IMR-90 (cell line): ENCODE results near the gene NUDCD2. TPM values are rescaled to one million over a fixed set of nuclear protein-coding genes. Genes with fewer than 3 reads are reported as not detected.

Source experiments
- ATAC-seq: fragments of 200-7000 bp; cut with Tn5 transposase; 2 replicates; pipeline ENCODE4 v1.9.1; 2020; ENCODE audit warnings: low read depth, mild to moderate bottlenecking, moderate library complexity
- BruUV-seq: library from RNA; stranded (reverse); fragments of 400-500 nt; replicated peaks from 2 replicates; lab custom pipeline; 2021; lab: Mats Ljungman, UMichigan
- CTCF ChIA-PET: fragments of 300-600 bp; formaldehyde crosslinking; extraction: SDS; loops from one replicate; lab custom pipeline; 2021; ENCODE audit warnings: antibody characterized with exemption; lab: Yijun Ruan, JAX
- POLR2A ChIA-PET: fragments of 300-600 bp; sonication (Branson Sonifier 250); formaldehyde crosslinking; loops from one replicate; lab custom pipeline; 2022; ENCODE audit warnings: antibody characterized with exemption; ENCODE audit not compliant: unreplicated experiment; lab: Charles Lee
- DNase-seq: peaks from one replicate; pipeline ENCODE4 v3.0.0; 2013
- H2AFZ ChIP-seq: replicated peaks from 2 replicates; pipeline ENCODE3; 2013; ENCODE audit warnings: low read length, mild to moderate bottlenecking; ENCODE audit not compliant: poor library complexity
- H2AK5ac ChIP-seq: 2 replicates; pipeline ENCODE4 v1.6.1; 2013; ENCODE audit warnings: low read depth, low read length, inconsistent platforms
- H2AK9ac ChIP-seq: replicated peaks from 2 replicates; pipeline ENCODE3; 2013; ENCODE audit warnings: mild to moderate bottlenecking, low read depth, low read length, moderate library complexity; ENCODE audit not compliant: poor library complexity
- H2BK120ac ChIP-seq: 2 replicates; pipeline ENCODE4 v1.6.1; 2013; ENCODE audit warnings: low read depth, low read length, inconsistent platforms
- H2BK15ac ChIP-seq: 3 replicates; pipeline ENCODE4 v1.6.1; 2013; ENCODE audit warnings: low read depth, low read length, inconsistent platforms
- H2BK20ac ChIP-seq: 2 replicates; pipeline ENCODE4 v1.6.1; 2013; ENCODE audit warnings: low read depth, mild to moderate bottlenecking, inconsistent platforms, low read length, moderate library complexity
- H2BK5ac ChIP-seq: 2 replicates; pipeline ENCODE4 v1.6.1; 2013; ENCODE audit warnings: mild to moderate bottlenecking, low read depth, low read length, inconsistent platforms; ENCODE audit not compliant: poor library complexity, severe bottlenecking
- H3K14ac ChIP-seq: replicated peaks from 2 replicates; pipeline ENCODE4 v1.6.1; 2013; ENCODE audit warnings: low read depth, low read length, inconsistent platforms
- H3K18ac ChIP-seq: 2 replicates; pipeline ENCODE4 v1.6.1; 2013; ENCODE audit warnings: low read depth, low read length, control low read depth
- H3K23ac ChIP-seq: 2 replicates; pipeline ENCODE4 v1.6.1; 2013; ENCODE audit warnings: low read depth, low read length, inconsistent platforms
- H3K27ac ChIP-seq: 2 replicates; pipeline ENCODE4 v1.5.1; 2013; ENCODE audit warnings: mild to moderate bottlenecking, control low read depth, low read length; ENCODE audit not compliant: insufficient read depth
- H3K27me3 ChIP-seq: 2 replicates; pipeline ENCODE4 v1.6.1; 2013; ENCODE audit warnings: low read length; ENCODE audit not compliant: control insufficient read depth, insufficient read depth
- H3K36me3 ChIP-seq: 2 replicates; pipeline ENCODE4 v1.6.1; 2013; ENCODE audit warnings: low read length, mixed read lengths; ENCODE audit not compliant: control insufficient read depth, insufficient read depth
- H3K4ac ChIP-seq: 2 replicates; pipeline ENCODE4 v1.6.1; 2013; ENCODE audit warnings: low read depth, low read length, inconsistent platforms
- H3K4me1 ChIP-seq: 2 replicates; pipeline ENCODE4 v1.6.1; 2013; ENCODE audit warnings: low read length, mixed read lengths; ENCODE audit not compliant: control insufficient read depth, insufficient read depth
- H3K4me2 ChIP-seq: 2 replicates; pipeline ENCODE4 v1.6.1; 2013; ENCODE audit warnings: low read depth, mild to moderate bottlenecking, control low read depth, low read length, moderate library complexity
- H3K4me3 ChIP-seq: 2 replicates; pipeline ENCODE4 v1.5.1; 2013; ENCODE audit warnings: low read depth, mild to moderate bottlenecking, control low read depth, low read length, moderate library complexity; ENCODE audit not compliant: insufficient read depth
- H3K56ac ChIP-seq: 2 replicates; pipeline ENCODE4 v1.6.1; 2013; ENCODE audit warnings: low read length, inconsistent platforms; ENCODE audit not compliant: insufficient read depth; ENCODE audit errors: extremely low read depth
- H3K79me1 ChIP-seq, 2 experiments: 2 replicates each; pipeline ENCODE4 v1.6.1; 2013; ENCODE audit warnings: low read length in 2 of 2, inconsistent platforms in 1 of 2, low read depth in 1 of 2
- H3K9ac ChIP-seq: 2 replicates; pipeline ENCODE4 v1.6.1; 2013; ENCODE audit warnings: low read depth, low read length, control low read depth
- H3K9me1 ChIP-seq: 2 replicates; pipeline ENCODE4 v1.6.1; 2013; ENCODE audit warnings: low read length, inconsistent platforms; ENCODE audit not compliant: insufficient read depth
- H3K9me3 ChIP-seq: 2 replicates; pipeline ENCODE4 v1.6.1; 2013; ENCODE audit warnings: low read length; ENCODE audit not compliant: control insufficient read depth, insufficient read depth
- H4K20me1 ChIP-seq: 2 replicates; pipeline ENCODE4 v1.6.1; 2013; ENCODE audit warnings: low read length, inconsistent platforms; ENCODE audit not compliant: insufficient read depth
- H4K5ac ChIP-seq: 2 replicates; pipeline ENCODE4 v1.6.1; 2013; ENCODE audit warnings: mild to moderate bottlenecking, low read depth, low read length, control low read depth
- H4K8ac ChIP-seq, 2 experiments: 2 replicates each; pipeline ENCODE4 v1.6.1; 2013; ENCODE audit warnings: low read depth in 2 of 2, low read length in 2 of 2, control low read depth in 1 of 2, inconsistent platforms in 1 of 2
- H4K91ac ChIP-seq: 2 replicates; pipeline ENCODE4 v1.6.1; 2013; ENCODE audit warnings: low read depth, low read length, inconsistent platforms; ENCODE audit not compliant: insufficient read depth
- BHLHE40 ChIP-seq: fragments of 150-350 bp; IDR thresholded peaks from 2 replicates; pipeline ENCODE4 v1.6.1; 2016; ENCODE audit warnings: mild to moderate bottlenecking, low read depth, low read length
- CHD1 ChIP-seq: IDR thresholded peaks from 2 replicates; pipeline ENCODE4 v1.6.1; 2012; ENCODE audit warnings: low read depth, low read length, improper control_type of control experiment
- MAZ ChIP-seq: IDR thresholded peaks from 2 replicates; pipeline ENCODE4 v1.6.1; 2012; ENCODE audit warnings: low read depth, mild to moderate bottlenecking, low read length, improper control_type of control experiment, moderate library complexity, borderline replicate concordance
- MXI1 ChIP-seq: IDR thresholded peaks from 2 replicates; pipeline ENCODE4 v1.6.1; 2012; ENCODE audit warnings: low read depth, mild to moderate bottlenecking, low read length, moderate library complexity, borderline replicate concordance
- RAD21 ChIP-seq: IDR thresholded peaks from 2 replicates; pipeline ENCODE4 v1.6.1; 2012; ENCODE audit warnings: low read length, improper control_type of control experiment
- WGBS, 2 experiments: methylation state at CpG; one replicate each; pipeline versions ENCODE4 v1.1.5 to v1.1.7; 2013; ENCODE audit warnings: missing lambda C conversion rate in 2 of 2; ENCODE audit not compliant: insufficient read length in 1 of 2; ENCODE audit errors: extremely low coverage in 2 of 2; 5-methylcytosine and 5-hydroxymethylcytosine counted together
- dilution Hi-C: fragments of 300-500 bp; cut with HindIII; formaldehyde crosslinking; loops from one replicate; pipeline ENCODE4 v1.14.3; 2018; ENCODE audit warnings: low sequenced_read_pairs; ENCODE audit not compliant: unreplicated experiment
- in situ Hi-C: fragments of 300-500 bp; cut with MboI; formaldehyde crosslinking; loops from 3 replicates; pipeline ENCODE4 v1.14.3; 2019; ENCODE audit warnings: low sequenced_read_pairs, inconsistent platforms, mixed read lengths
- intact Hi-C: fragments of 100-400 bp; cut with micrococcal nuclease; formaldehyde crosslinking; loops from 2 replicates; pipeline ENCODE4 v1.10.0; 2022
- polyA plus RNA-seq, 3 experiments: library from polyadenylated mRNA; depleted of rRNA; stranded (reverse); fragments of >200 nt; gene quantifications; 2 replicates each; pipeline ENCODE4 v1.2.3, GENCODE V29; 2012; ENCODE audit warnings: low replicate concordance in 1 of 3
- total RNA-seq: library from RNA; depleted of rRNA; stranded (reverse); fragments of >200 nt; gene quantifications from 2 replicates; pipeline ENCODE4 v1.2.3, GENCODE V29; 2012

The NUDCD2 gene
- total and polyA plus RNA-seq, 2 of the 4 experiments (the other 2 are of a cell fraction): 3.0 to 3.5 TPM

- peaks cover 5% of the 10 kb centered on the region; the same call in 1 of the 2 replicates for H4K20me1 ChIP-seq
- peaks cover 40% of the 10 kb centered on the region for H3K36me3 ChIP-seq
These were observed 15.4 kb downstream of the NUDCD2 start for GRCh38 chr5:163444526-163444925.

More at GRCh38 chr5:163444526-163444925, 15.4 kb downstream of the NUDCD2 start:
- no peak overlapping the region for H4K8ac ChIP-seq
- no peak overlapping the region for H2BK120ac ChIP-seq
- no peak overlapping the region for H2BK20ac ChIP-seq
- ChIA-PET CTCF (no interaction called here), POLR2A (no interaction called here)
- H3K4me2 ChIP-seq: no peak overlapping the region
- no peaks in the 10 kb centered on the region for H3K27me3 ChIP-seq
- no TSS peak for BruUV-seq
- H3K9me1 ChIP-seq: no peaks in the 10 kb centered on the region
- intact Hi-C loops: no loop called here
- ATAC-seq (no peak), DNase-seq (no peak)
- H3K18ac ChIP-seq: no peak overlapping the region
- no peak overlapping the region for H2AK5ac ChIP-seq
- TF ChIP-seq RAD21: no peak
- no peak for TF ChIP-seq MXI1
- no peak for TF ChIP-seq MAZ
- TF ChIP-seq BHLHE40: no peak
- no peak for TF ChIP-seq CHD1
- H3K27ac ChIP-seq: no peak overlapping the region
- H3K23ac ChIP-seq: no peak overlapping the region
- no peaks in the 10 kb centered on the region for H3K4me1 ChIP-seq
- no peak overlapping the region for H4K91ac ChIP-seq
- dilution Hi-C loops: no loop called here
- no peak overlapping the region for H3K14ac ChIP-seq
- no peak overlapping the region for H2AK9ac ChIP-seq
- H2BK15ac ChIP-seq: no peak overlapping the region
- no peak overlapping the region for H3K4me3 ChIP-seq
- H2BK5ac ChIP-seq: no peak overlapping the region
- H3K9me3 ChIP-seq: no peaks in the 10 kb centered on the region
- no peak overlapping the region for H3K9ac ChIP-seq
- in situ Hi-C loops: no loop called here
- peaks cover 16 to 20% of the 10 kb centered on the region in 2 experiments for H3K79me1 ChIP-seq
- no CpG with 5 or more reads among the region's 1 CpG for WGBS, 2 experiments
- H2AFZ ChIP-seq: no peak overlapping the region
- no peak overlapping the region for H4K5ac ChIP-seq
- no peak overlapping the region for H3K4ac ChIP-seq
- no peak overlapping the region for H3K56ac ChIP-seq
